Measurements from ENCODE around the gene SH3BGR. TPM values are rescaled to one million over a fixed set of nuclear protein-coding genes. Genes with fewer than 3 reads are reported as not detected.

The SH3BGR gene
- total RNA-seq (2022; extraction: Qiagen RNA extraction): 0.49 to 0.95 TPM (median 0.73 TPM) in 5 replicates

DNA sequence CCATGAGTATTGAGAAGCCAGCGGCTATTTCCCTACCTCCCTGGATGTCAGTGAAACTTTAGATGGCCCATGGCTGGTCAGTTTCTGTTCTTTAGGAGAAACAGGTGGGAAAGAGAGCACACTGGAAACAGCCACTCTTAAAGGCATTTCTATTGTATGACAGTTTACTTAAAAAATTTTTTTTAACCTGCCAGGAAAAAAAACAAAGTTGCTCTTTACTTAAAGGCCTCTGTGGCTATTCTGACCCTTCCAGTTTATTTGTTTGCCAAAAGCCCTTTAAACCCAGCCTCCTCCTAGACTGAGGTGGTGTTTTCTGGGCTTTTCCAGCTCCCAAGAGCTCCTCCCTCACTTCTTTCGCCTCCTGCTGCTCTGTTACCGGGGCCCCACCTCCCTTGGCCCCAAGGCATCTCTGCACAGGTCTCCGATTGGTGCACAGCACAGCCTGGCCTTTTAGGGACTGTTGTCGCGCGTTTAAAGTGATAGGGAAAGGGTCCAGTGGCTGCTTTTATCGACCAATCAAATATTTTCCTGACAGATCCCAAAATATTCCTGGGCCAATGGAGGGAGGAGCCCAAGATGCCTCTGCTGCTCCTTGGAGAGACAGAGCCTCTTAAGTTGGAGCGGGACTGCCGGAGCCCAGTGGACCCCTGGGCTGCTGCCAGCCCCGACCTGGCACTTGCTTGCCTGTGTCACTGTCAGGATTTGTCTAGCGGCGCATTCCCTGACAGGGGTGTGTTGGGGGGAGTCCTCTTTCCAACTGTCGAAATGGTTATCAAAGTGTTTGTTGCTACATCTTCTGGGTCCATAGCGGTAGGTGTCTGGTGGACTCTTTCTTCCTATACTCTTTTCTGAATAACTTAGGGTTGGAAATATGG, at the start of gene SH3BGR:
Gene SH3BGR (plus strand): TSS at position 639 of the 875 bp plus-strand sequence. CDS start 127 bp downstream, at position 766.

DNA sequence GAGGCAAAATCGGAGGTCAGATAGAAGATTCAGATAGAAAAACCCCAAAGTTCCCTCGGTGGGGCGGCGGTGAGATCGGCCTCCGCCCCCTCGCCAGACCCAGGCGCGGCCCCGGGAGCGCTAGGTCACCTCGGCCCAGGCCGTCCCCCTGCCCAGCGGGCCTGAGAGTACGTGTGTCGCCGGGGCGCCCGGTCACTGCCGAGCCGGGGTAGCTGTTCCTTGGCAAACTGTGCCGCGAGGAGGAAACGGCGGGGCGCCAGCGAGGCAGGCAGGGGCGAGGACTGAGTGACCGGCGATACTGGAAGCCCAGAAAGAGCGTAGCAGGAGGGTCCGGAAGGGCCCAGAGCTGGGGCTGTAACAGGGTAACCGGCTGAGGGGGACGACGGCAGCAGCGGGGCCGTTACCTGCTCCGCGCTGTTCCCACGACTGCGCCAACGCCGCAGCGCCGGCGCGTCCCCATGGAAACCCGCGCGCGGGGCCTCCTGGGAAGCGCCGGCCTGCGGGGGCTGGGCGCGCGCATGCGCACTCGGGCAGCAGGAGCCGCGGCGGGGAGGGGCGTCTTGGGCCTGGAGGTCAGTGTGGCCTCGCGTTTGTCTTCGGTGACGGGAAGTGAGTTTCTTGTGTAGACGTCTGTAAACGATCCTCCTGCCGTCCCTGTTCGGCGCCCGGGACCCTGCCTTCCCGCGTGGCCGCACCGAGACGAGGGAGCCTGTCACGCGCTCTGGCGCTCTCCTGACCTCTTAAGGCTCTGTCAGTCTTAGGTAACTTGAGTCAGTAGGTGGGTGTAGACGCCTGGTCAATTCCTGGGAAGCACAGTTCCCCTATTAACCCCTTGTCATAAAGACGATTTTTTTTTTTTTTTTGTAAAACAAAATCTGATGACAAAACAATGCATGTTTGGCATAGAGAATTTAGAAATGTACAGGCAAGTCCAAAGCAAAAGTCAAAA, 6.2 kb upstream of the SH3BGR start, which contains the start of gene LCA5L:
Gene LCA5L (minus strand): TSS at position 458 of the 949 bp plus-strand sequence. CDS start 17,285 bp downstream, outside the sequence.

Other genes starting within 250 kb of the SH3BGR start
- 8.0 to 10.8 TPM (median 10.4 TPM) in 5 replicates for gene BRWD1, start 138.3 kb upstream of the SH3BGR start, total RNA-seq (2022; extraction: Qiagen RNA extraction)
- 159 to 182 TPM (median 171 TPM) in 5 replicates for gene HMGN1, start 102.9 kb upstream of the SH3BGR start, total RNA-seq (2022; extraction: Qiagen RNA extraction)
- gene LCA5L, start 6.2 kb upstream of the SH3BGR start, total RNA-seq (2022; extraction: Qiagen RNA extraction): 0.81 to 1.5 TPM (median 1.0 TPM) in 5 replicates
- 0.08 to 0.18 TPM (median 0.10 TPM) in 5 replicates for gene B3GALT5, start 161.0 kb downstream of the SH3BGR start, total RNA-seq (2022; extraction: Qiagen RNA extraction)

All from A549 treated with AZD2906 at 1 μM for 4 hours (cell line).